T-helper 17 cell (primary cell): ENCODE data around the gene USP8. TPM values are rescaled to one million over a fixed set of nuclear protein-coding genes. Genes with fewer than 3 reads are reported as not detected.
"Not testable (repeated sequence)": the region's sequence is repeated elsewhere in the genome, so short reads cannot be mapped to it uniquely, and the experiment has no call there.

Source experiments
- ATAC-seq: fragments of 150-1000 bp; cut with Tn5 transposase; 2 replicates; pipeline ENCODE4 v1.10.0; 2021; ENCODE audit warnings: mild to moderate bottlenecking, moderate library complexity
- DNase-seq, 3 donors: peaks; one replicate each; pipeline versions ENCODE4 v3.0.0 to v3.0.0-alpha.2; 2020 to 2021
- H3K9me3 ChIP-seq: one replicate; pipeline ENCODE4 v1.7.0; 2013; ENCODE audit warnings: low read length, mild to moderate bottlenecking; ENCODE audit not compliant: control insufficient read depth, poor library complexity, severe bottlenecking
- H3K27ac Mint-ChIP-seq: one replicate; pipeline ENCODE4 v1.8.0; 2022; ENCODE audit warnings: mild to moderate bottlenecking, moderate library complexity, mixed read lengths
- H3K27me3 Mint-ChIP-seq: one replicate; pipeline ENCODE4 v1.8.0; 2022; ENCODE audit warnings: mixed read lengths
- H3K36me3 Mint-ChIP-seq: one replicate; pipeline ENCODE4 v1.8.0; 2022; ENCODE audit warnings: low read depth, mixed read lengths
- H3K4me1 Mint-ChIP-seq: one replicate; pipeline ENCODE4 v1.8.0; 2022; ENCODE audit warnings: mild to moderate bottlenecking, mixed read lengths
- H3K4me3 Mint-ChIP-seq: one replicate; pipeline ENCODE4 v1.8.0; 2022; ENCODE audit warnings: mild to moderate bottlenecking, moderate library complexity, mixed read lengths
- total RNA-seq, 4 donors: library from RNA in 2 of 4; stranded (reverse) in 2 of 4; gene quantifications; one replicate each; pipeline ENCODE4 v1.2.3 and lab custom pipeline; 2022 to 2026

Gene USP8
- total RNA-seq, 2 donors from 2014 or later: 43.4 to 62.8 TPM

DNA sequence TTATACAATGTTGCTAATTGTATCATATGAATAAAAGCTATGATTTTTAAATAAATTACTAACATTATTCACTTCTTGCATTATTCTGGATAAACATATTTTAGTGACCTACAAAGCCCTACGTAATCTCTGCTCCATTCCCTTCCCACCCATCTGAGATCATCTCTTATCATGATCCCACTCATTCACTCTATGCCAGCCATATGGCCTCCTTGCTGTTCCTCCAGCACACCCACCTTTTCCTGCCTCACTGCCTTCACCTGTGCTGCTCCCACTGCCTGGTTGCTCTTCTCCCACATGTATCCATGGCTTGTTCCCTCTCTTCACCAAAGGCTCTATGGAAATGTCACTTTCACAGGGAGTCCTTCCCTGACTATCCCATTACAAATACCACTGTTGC lies 7.3 kb upstream of the USP8 start:
- DNase-seq (no peak), ATAC-seq (no peak)
- H3K4me1 Mint-ChIP-seq: peaks cover 2% of the 10 kb centered on the region
- H3K9me3 ChIP-seq: no peaks in the 10 kb centered on the region
- H3K4me3 Mint-ChIP-seq: no peak overlapping the region
- no peak overlapping the region for H3K27ac Mint-ChIP-seq
- no peaks in the 10 kb centered on the region for H3K36me3 Mint-ChIP-seq
- no peaks in the 10 kb centered on the region for H3K27me3 Mint-ChIP-seq

DNA sequence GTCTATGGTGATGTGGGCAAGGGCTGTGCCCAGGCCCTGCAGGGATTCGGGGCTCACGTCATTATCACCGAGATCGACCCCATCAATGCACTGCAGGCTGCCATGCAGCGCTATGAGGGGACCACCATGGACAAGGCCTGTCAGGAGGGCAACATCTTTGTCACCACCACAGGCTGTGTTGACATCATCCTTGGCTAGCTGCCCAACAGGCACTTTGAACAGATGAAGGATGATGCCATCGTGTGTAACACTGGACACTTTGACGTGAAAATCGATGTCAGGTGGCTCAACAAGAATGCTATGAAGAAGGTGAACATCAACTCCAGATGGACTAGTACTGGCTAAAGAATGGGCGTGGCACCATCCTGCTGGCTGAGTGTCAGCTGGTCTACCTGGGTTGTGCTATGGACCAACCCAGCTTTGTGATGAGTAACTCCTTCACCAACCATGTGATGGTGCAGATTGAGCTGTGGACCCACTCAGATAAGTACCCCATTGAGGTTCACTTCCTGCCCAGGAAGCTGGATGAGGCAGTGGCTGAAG lies 6.1 kb upstream of the USP8 start:
- no peak overlapping the region for H3K4me3 Mint-ChIP-seq
- no peak for DNase-seq
- H3K36me3 Mint-ChIP-seq: no peaks in the 10 kb centered on the region
- no peak for ATAC-seq
- H3K4me1 Mint-ChIP-seq: peaks cover 2% of the 10 kb centered on the region
- no peaks in the 10 kb centered on the region for H3K27me3 Mint-ChIP-seq
- H3K9me3 ChIP-seq: no peaks in the 10 kb centered on the region
- no peak overlapping the region for H3K27ac Mint-ChIP-seq

DNA sequence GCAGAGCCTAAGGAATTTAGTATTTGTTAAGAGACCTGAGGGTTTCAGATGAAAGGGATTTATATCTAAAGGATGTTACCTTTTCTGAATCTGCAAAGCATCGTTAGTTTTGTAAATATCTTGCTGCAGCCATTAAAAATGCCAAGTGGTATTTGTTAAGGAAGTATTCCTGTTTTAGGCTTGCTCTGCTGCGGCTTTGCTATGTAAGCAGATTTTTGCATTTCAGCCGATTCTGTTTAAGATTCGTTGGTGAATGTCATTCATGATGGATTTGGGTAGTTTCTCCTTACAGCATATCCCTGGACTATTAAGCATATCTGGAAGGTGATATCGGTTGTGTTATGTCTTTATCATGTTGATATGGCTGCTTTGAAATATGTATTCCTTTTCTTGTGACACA lies 1.0 kb downstream of the USP8 start:
- Mint-ChIP-seq H3K4me3 (peak overlapping the region; percentile 99), H3K27ac (peak overlapping the region; percentile 98), H3K27me3 (no peaks in the 10 kb centered on the region), H3K36me3 (peaks cover 2% of the 10 kb centered on the region), H3K4me1 (peaks cover 23% of the 10 kb centered on the region)
- DNase-seq (no peak), ATAC-seq (no peak)
- no peaks in the 10 kb centered on the region for H3K9me3 ChIP-seq

DNA sequence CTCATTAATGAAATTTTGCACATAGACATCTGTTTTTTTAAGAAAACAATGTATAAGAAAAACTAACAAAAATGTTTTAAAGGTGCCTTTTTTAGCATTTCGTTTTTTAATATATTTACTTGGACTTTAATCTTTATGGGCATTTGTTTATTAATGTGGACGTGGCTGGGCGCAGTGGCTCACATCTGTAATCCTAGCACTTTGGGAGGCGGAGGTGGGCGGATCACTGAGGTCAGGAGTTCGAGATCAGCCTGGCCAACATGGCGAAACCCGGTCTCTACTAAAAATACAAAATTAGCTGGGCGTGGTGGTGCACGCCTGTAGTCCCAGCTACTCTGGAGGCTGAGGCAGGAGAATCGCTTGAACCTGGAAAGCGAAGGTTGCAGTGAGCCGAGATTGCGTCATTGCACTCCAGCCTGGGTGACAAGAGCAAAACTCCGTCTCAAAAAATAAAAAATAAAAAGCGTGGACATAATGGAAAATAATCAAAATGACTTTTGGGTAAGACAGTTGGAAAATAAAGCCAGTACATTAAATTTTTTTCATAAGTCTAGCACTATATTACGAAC lies 1.6 kb downstream of the USP8 start:
- Mint-ChIP-seq H3K4me3 (peak overlapping the region; percentile 99), H3K4me1 (peaks cover 25% of the 10 kb centered on the region), H3K27ac (peak overlapping the region; percentile 98)
- not testable (repeated sequence) for DNase-seq, H3K27me3 Mint-ChIP-seq, H3K9me3 ChIP-seq, ATAC-seq, H3K36me3 Mint-ChIP-seq

DNA sequence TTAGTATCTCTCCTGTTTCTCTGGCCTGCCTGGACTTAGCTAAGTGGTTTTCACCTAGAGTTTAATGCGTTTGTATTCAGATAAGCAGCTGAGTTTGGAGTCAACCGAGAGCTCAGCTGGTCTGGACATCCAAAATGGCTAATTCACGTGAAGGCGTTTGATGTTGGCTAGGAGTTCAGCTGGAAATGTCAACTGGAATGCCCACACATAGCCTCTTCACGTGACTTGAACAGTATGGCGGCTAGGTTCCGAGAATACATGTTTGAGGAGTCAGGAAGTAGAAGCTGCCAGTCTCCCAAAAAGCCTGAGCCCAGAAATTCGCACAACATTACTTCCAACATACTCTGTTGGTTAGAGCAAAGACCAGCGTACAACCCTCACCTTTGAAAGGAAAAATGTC lies 2.2 kb downstream of the USP8 start:
- H3K4me3 Mint-ChIP-seq: peak overlapping the region; percentile 31
- ATAC-seq (no peak), DNase-seq (no peak)
- no peaks in the 10 kb centered on the region for H3K9me3 ChIP-seq
- H3K27me3 Mint-ChIP-seq: no peaks in the 10 kb centered on the region
- peaks cover 30% of the 10 kb centered on the region for H3K4me1 Mint-ChIP-seq
- H3K36me3 Mint-ChIP-seq: peaks cover 2% of the 10 kb centered on the region
- H3K27ac Mint-ChIP-seq: peak overlapping the region; percentile 82

DNA sequence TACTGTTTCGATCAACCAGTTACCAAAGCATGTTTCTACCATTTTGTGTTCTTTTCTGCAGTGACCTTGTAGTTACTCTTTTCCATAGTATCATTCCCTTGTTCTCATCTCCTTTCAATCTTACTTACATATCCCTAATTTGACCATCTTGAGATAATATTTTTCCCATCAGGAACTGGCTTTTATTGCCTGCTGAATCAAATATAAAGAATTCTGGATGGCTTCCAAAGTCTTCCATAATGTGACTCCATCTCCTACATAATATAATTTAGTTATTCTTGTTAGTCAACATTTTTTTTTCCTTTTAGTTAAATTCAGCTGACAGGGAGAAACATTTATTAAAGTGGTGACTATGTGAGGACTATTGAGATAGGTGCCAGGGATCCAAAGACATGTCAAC lies 7.0 kb downstream of the USP8 start:
- no peaks in the 10 kb centered on the region for H3K9me3 ChIP-seq
- Mint-ChIP-seq H3K36me3 (peaks cover 5% of the 10 kb centered on the region), H3K4me3 (peak overlapping the region; percentile 12), H3K4me1 (peaks cover 39% of the 10 kb centered on the region), H3K27ac (peak overlapping the region; percentile 21), H3K27me3 (no peaks in the 10 kb centered on the region)
- ATAC-seq: no peak
- no peak for DNase-seq

DNA sequence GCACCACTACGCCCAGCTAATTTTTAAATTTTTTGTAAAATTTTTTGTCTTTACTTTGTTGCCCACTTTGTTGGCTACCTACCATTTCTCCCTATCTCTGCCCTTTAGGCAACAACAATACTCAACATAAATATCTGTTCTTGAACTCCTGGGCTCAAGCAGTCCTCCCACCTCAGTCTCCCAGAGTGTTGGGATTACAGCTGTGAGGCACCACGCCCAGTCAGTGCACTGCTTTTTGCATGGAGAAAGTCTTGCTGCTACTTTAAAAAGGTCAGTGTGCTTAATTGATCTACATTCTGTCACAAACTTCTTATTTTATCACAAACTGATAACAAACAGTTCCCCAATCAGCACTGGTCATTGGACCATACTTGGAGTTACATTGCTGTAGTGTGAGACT lies 8.0 kb downstream of the USP8 start:
- Mint-ChIP-seq H3K27ac (peak overlapping the region; percentile 59), H3K36me3 (peaks cover 5% of the 10 kb centered on the region), H3K4me3 (no peak overlapping the region), H3K27me3 (no peaks in the 10 kb centered on the region), H3K4me1 (peaks cover 31% of the 10 kb centered on the region)
- ATAC-seq (no peak), DNase-seq (no peak)
- no peaks in the 10 kb centered on the region for H3K9me3 ChIP-seq

DNA sequence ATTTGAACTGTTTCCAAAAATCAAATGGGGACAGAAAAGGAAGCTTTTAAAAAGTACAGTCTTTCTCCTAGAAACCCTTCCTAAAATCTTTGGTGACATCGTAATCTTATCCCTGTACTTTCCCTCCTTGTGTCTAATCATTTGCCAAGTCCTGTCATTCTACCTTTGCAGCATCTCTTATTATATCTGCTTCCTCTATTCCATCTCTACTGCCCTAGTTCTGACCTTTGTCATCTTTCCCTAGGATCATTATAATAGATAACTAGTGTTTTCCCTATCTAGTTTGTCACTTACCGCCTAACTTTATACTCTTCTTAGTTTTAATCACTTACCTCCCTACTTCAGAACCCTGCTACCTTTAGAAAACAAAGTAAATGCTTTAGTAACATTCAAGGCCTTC lies 11.6 kb downstream of the USP8 start:
- H3K27me3 Mint-ChIP-seq: no peaks in the 10 kb centered on the region
- peaks cover 5% of the 10 kb centered on the region for H3K36me3 Mint-ChIP-seq
- H3K9me3 ChIP-seq: no peaks in the 10 kb centered on the region
- peak overlapping the region; percentile 31 for H3K4me3 Mint-ChIP-seq
- peaks cover 26% of the 10 kb centered on the region for H3K4me1 Mint-ChIP-seq
- H3K27ac Mint-ChIP-seq: no peak overlapping the region
- ATAC-seq (no peak), DNase-seq (no peak)

DNA sequence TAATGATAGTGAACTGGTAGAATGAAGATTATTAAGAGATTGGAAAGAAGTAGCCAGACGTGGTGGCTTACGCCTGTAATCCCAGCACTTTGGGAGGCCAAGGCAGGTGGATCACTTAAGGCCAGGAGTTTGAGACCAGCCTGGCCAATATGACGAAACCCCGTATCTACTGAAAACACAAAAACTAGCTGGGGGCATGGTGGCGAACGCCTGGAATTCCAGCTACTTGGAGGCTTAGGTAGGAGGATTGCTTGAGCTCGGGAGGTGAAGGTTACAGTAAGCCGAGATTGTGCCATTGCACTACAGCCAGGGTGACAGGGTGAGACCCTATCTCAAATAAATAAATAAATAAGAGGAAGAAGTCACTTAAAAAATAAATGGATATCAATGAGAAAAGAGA lies 14.0 kb downstream of the USP8 start:
- no peak overlapping the region for H3K4me3 Mint-ChIP-seq
- no peaks in the 10 kb centered on the region for H3K27me3 Mint-ChIP-seq
- H3K9me3 ChIP-seq: no peaks in the 10 kb centered on the region
- peaks cover 3% of the 10 kb centered on the region for H3K36me3 Mint-ChIP-seq
- H3K27ac Mint-ChIP-seq: no peak overlapping the region
- no peak for DNase-seq
- H3K4me1 Mint-ChIP-seq: peaks cover 14% of the 10 kb centered on the region
- no peak for ATAC-seq

DNA sequence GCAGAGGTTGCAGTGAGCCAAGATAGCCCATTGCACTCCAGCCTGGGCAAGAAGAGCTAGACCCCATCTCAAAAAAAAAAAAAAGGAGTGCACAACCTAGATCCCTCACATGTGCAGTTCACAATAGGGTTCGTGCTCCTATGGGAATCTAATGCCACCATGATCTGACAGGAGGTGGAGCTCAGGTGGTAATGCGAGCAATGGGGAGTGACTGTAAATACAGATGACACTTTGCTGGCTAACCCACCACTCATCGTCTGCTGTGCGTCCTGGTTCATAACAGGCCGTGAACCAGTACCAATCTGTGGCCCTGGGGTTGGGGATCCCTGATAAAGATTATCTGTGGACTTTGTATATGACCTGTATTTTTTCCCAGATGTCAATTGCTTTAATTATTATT lies 16.7 kb downstream of the USP8 start:
- Mint-ChIP-seq H3K4me3 (no peak overlapping the region), H3K27ac (no peak overlapping the region), H3K4me1 (peaks cover 8% of the 10 kb centered on the region), H3K36me3 (peaks cover 3% of the 10 kb centered on the region), H3K27me3 (no peaks in the 10 kb centered on the region)
- DNase-seq (no peak), ATAC-seq (no peak)
- H3K9me3 ChIP-seq: no peaks in the 10 kb centered on the region

DNA sequence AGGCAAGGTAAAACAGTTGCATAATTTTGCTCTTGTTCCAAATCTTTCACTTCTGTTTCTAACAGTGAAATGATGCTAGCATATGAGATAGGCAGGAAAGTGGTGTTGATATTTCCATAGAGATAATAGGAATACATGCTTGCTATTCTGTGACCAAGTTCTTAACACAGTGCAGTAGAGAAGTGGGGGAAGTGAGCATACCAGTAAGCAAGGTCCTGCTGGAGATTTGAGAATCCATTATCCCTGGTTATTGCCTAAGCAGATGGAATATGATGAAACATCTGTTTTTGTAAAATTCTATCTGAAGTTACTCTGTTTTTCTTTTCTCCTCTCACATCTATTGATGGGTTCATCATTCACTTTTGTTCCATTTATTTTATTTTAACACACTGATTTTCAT lies 28.7 kb downstream of the USP8 start:
- H3K27me3 Mint-ChIP-seq: no peaks in the 10 kb centered on the region
- peaks cover 10% of the 10 kb centered on the region for H3K4me1 Mint-ChIP-seq
- H3K4me3 Mint-ChIP-seq: no peak overlapping the region
- no peak for DNase-seq
- peaks cover 5% of the 10 kb centered on the region for H3K36me3 Mint-ChIP-seq
- no peak for ATAC-seq
- H3K27ac Mint-ChIP-seq: no peak overlapping the region
- no peaks in the 10 kb centered on the region for H3K9me3 ChIP-seq

DNA sequence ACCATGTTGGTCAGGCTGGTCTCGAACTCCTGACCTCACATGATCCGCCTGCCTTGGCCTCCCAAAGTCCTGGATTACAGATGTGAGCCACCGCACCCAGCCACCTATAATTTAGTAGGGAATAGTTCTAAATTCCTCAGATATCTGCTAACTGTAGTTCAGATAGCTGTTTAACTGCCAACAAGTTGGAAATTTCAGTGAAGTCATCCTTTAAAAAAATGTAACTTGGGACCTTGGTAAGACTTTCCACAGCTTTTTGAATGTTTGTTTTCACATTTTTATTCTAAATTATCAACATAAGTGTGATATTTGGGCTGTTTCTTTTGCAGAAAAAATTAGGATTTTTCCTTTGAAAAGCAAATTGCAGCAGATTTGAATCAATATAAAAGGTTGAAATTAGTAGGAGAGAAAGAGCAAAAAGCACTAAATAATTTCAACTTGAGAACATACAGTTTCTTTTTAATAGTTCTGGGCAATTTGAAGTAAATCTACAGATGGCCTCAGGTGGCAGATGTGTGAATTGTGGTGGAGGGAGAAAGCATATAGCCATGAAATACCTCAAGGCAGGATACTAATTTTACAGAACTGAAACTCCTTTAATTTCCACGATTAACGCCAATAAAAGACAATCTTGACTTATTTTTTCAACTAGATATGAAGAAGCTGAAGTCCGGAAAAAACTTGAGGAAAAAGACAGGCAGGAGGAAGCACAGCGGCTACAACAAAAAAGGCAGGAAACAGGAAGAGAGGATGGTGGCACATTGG lies 34.3 kb downstream of the USP8 start:
- no peak overlapping the region for H3K27ac Mint-ChIP-seq
- peaks cover 4% of the 10 kb centered on the region for H3K4me1 Mint-ChIP-seq
- ATAC-seq: no peak

DNA sequence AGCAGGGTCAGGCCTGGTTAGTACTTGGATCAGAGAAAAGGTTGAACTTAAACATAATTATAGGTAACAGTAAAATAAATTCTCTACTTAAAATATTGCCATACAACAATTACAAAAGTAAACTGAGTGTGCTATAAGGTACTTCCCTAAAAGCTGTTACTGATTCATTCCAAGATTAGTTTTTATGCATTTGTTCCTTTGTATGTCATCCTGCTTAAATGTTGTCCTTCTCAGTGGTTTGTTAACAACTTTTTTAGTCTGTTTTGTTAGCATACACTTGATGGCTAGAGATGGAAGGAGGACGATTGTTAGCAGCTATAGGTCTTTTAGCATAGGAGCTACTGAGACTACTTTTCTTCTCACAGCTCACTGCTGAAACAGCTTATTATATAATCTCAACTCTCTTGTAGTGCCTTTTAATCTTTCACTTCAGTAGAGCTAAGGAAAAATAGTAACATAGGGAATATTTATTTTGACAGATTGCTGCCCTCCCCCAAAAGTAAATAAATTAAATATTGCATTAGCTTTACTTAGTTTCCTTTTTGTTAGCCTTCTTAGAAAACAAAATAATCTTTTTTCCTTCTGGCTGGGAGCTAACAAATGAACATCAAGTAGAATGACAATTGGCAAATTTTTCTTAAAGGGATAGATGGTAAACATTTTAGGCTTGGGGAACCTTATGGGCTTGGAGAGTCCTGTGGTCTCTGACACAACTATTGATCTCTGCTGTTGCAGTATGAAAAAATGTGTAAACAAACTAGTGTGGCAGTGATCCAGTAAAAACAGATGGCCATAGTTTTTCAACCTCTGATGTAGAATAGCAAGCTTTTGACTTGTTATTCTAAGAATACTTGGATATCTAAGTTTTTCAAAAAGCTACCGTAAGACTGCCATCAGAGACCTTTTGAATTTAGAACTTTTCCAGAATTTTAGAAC lies 39.5 kb downstream of the USP8 start:
- Mint-ChIP-seq H3K4me1 (peaks cover 2% of the 10 kb centered on the region), H3K4me3 (no peak overlapping the region), H3K36me3 (peaks cover 8% of the 10 kb centered on the region), H3K27me3 (no peaks in the 10 kb centered on the region), H3K27ac (peak overlapping the region; percentile 75)
- DNase-seq (no peak), ATAC-seq (no peak)
- H3K9me3 ChIP-seq: no peaks in the 10 kb centered on the region

More for the DNA sequence above, 34.3 kb downstream of the USP8 start:
- Mint-ChIP-seq H3K27me3 (no peaks in the 10 kb centered on the region), H3K4me3 (no peak overlapping the region), H3K36me3 (peaks cover 9% of the 10 kb centered on the region)
- no peaks in the 10 kb centered on the region for H3K9me3 ChIP-seq
- no peak for DNase-seq
